Transverse colon (tissue), 4 donors: Measurements from ENCODE around the gene SYT2.

Experiments
- POLR2AphosphoS5 ChIP-seq, 3 donors: sonication (generic); formaldehyde crosslinking; IDR thresholded peaks; one replicate each; pipeline ENCODE4 v1.6.1; 2016; ENCODE audit warnings: antibody characterized with exemption in 3 of 3
- TF ChIP-seq, protein P1 (sequence below), 5 experiments: fragments of 200-600 bp in 3 of 5; fragments of 450-650 bp in 2 of 5; sonication (generic) in 3 of 5; IDR thresholded peaks; 1 replicate in 2 of 5; 2 replicates in 3 of 5; pipeline ENCODE4 v1.5.1; 2016 to 2017; ENCODE audit warnings: antibody characterized with exemption in 5 of 5, inconsistent platforms in 3 of 5, mild to moderate bottlenecking in 2 of 5, moderate library complexity in 1 of 5

DNA sequence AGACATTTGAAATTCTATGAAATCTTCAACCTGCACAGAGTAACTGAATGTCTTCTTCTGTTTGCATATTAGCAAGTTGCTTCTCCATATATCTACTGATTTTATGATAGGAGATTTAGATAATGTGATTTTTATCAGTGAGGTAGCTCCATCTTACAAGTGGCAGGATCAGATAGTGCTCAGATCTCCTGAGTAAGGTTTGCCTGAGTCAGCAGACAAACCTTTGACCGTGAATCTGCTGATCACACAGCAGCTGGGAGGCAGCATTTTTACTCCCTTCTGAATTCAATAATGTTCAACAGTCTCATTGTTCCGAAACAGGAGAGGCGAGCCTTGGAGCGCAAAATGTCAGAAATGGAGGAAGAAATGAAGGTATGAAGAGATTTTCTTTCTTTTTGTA lies 141.4 kb downstream of the SYT2 start:
- TF ChIP-seq, protein P1, sequence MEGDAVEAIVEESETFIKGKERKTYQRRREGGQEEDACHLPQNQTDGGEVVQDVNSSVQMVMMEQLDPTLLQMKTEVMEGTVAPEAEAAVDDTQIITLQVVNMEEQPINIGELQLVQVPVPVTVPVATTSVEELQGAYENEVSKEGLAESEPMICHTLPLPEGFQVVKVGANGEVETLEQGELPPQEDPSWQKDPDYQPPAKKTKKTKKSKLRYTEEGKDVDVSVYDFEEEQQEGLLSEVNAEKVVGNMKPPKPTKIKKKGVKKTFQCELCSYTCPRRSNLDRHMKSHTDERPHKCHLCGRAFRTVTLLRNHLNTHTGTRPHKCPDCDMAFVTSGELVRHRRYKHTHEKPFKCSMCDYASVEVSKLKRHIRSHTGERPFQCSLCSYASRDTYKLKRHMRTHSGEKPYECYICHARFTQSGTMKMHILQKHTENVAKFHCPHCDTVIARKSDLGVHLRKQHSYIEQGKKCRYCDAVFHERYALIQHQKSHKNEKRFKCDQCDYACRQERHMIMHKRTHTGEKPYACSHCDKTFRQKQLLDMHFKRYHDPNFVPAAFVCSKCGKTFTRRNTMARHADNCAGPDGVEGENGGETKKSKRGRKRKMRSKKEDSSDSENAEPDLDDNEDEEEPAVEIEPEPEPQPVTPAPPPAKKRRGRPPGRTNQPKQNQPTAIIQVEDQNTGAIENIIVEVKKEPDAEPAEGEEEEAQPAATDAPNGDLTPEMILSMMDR (IDR thresholded peaks at IDR 0.05), result no peak
- no peak for TF ChIP-seq POLR2AphosphoS5 (IDR thresholded peaks at IDR 0.05)
